DMS79 (cell line): Measurements from ENCODE around the gene FBXO8.

Experiments used
- DNase-seq: peaks from one replicate; lab custom pipeline; 2025; lab: John Stamatoyannopoulos, UW

The FBXO8 gene

GRCh38 chr4:174207367-174207766, 76.1 kb downstream of the FBXO8 start:
- DNase-seq = no peak

- no peak for DNase-seq
Observed at GRCh38 chr4:174204164-174204831, 79.2 kb downstream of the FBXO8 start.

- no peak for DNase-seq
Observed at GRCh38 chr4:174201871-174202270, 81.6 kb downstream of the FBXO8 start.

- no peak for DNase-seq
Observed at GRCh38 chr4:174199735-174200134, 83.7 kb downstream of the FBXO8 start.

- no peak for DNase-seq
Observed at GRCh38 chr4:174198828-174199227, 84.6 kb downstream of the FBXO8 start.

- DNase-seq = no peak
Observed at GRCh38 chr4:174198396-174198795, 85.1 kb downstream of the FBXO8 start.

- no peak for DNase-seq
Observed at GRCh38 chr4:174193438-174194374, 89.8 kb downstream of the FBXO8 start.

GRCh38 chr4:174192943-174193342, 90.5 kb downstream of the FBXO8 start:
- no peak for DNase-seq

- DNase-seq = no peak
Observed at GRCh38 chr4:174190832-174191500, 92.5 kb downstream of the FBXO8 start.

GRCh38 chr4:174189392-174190015, 94.0 kb downstream of the FBXO8 start:
- no peak for DNase-seq
